HCT116 (cell line): ENCODE data around the gene PRKAG2.

ENCODE experiments used
- CBX3 ChIP-seq: IDR thresholded peaks from 2 replicates; pipeline ENCODE4 v1.6.1; 2012; ENCODE audit warnings: low read depth
- CTCF ChIP-seq, 3 experiments: fragments of 200-600 bp in 1 of 3; sonication (generic) in 1 of 3; IDR thresholded peaks in 2 of 3; conservative IDR thresholded peaks in 1 of 3; 2 replicates each; pipeline ENCODE4 v1.5.1; 2012 to 2017; ENCODE audit warnings: low read depth in 2 of 3, low read length in 2 of 3, antibody characterized with exemption in 1 of 3, borderline replicate concordance in 1 of 3, control low read depth in 1 of 3, mild to moderate bottlenecking in 1 of 3, mixed read lengths in 1 of 3, mixed run types in 1 of 3, moderate library complexity in 1 of 3; ENCODE audit not compliant: insufficient read depth in 1 of 3
- EGR1 ChIP-seq: IDR thresholded peaks from 2 replicates; pipeline ENCODE4 v1.6.1; 2012; ENCODE audit warnings: low read depth
- EZH2 ChIP-seq: fragments of 200-600 bp; sonication (generic); IDR thresholded peaks from 2 replicates; pipeline ENCODE4 v1.6.1; 2017; ENCODE audit warnings: antibody characterized with exemption, mixed run types
- JUND ChIP-seq: IDR thresholded peaks from 2 replicates; pipeline ENCODE4 v1.6.1; 2012
- POLR2A ChIP-seq: IDR thresholded peaks from 2 replicates; pipeline ENCODE4 v1.7.0; 2011; ENCODE audit warnings: borderline replicate concordance; ENCODE audit not compliant: insufficient read depth, insufficient read length; ENCODE audit errors: extremely low read depth
- YY1 ChIP-seq: IDR thresholded peaks from 2 replicates; pipeline ENCODE4 v1.6.1; 2011; ENCODE audit warnings: low read length, low read depth, moderate library complexity, mild to moderate bottlenecking; ENCODE audit not compliant: insufficient replicate concordance; ENCODE audit errors: extremely low read depth
- ZBTB33 ChIP-seq: IDR thresholded peaks from 2 replicates; pipeline ENCODE4 v1.6.1; 2011; ENCODE audit warnings: mild to moderate bottlenecking, low read length, moderate library complexity; ENCODE audit not compliant: insufficient replicate concordance; ENCODE audit errors: extremely low read depth
- ZFX ChIP-seq: fragments of 450-650 bp; IDR thresholded peaks from 2 replicates; pipeline ENCODE4 v1.6.1; 2017
- ZNF274 ChIP-seq: fragments of 200-500 bp; sonication (Bioruptor generic); IDR thresholded peaks from 2 replicates; pipeline ENCODE4 v1.6.1; 2014; ENCODE audit warnings: mild to moderate bottlenecking, low read depth, low read length, inconsistent platforms
- TF ChIP-seq, protein P1 (sequence below): IDR thresholded peaks from 2 replicates; pipeline ENCODE4 v1.6.1; 2012

DNA sequence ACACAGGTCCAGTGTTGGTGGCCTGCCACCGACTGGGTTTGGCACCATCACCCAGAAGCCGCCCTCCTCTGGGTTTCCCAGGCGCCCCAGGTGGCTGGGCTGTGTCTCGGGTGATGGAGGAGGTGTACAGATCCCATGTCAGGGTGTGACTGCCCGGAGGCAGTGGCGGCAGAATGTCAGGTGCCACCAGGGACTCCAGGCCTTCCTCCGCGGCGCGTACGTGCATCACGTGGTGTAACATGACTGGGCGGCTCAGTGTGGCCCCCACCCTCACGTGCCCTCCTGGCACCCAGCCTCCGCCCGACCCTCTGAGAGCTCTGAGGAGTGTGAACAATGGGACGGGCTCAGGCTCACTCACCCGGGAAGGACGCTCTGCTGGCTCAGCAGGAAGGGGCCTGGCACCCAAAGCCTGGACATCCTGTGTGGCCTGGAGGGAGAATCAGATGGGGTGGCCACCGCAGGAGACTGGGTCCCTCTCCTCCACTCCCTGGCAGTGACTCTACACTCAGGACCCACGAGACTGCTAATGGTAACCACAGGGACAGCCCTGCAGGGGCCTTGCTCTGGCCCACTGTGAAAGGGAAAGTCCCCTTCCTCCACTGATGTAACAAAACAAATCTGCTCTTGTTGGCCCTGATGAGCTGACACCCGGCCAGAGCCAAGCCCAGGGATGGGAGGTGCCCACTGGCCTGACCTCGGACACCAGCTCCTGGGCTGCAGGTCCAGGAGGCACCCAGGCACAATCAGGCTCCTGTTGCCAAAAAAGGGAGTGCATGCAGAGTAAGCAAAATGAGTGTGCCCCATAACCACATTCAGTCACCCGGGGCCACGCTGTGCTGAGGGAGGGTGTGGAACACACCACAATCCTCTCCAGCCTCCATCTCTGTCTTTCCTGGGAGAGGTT is 164.8 kb downstream of the PRKAG2 start:
- TF ChIP-seq EZH2, result no peak
- no peak for TF ChIP-seq CTCF (IDR thresholded peaks at IDR 0.05 in 2 of 3, conservative IDR thresholded peaks at IDR 0.05 in 1 of 3; ENCODE audit: borderline replicate concordance in 1 of 3, insufficient read depth in 1 of 3, low read depth in 2 of 3, low read length in 2 of 3)
- no peak for TF ChIP-seq JUND
- TF ChIP-seq POLR2A, result no peak
- TF ChIP-seq EGR1, result no peak
- no peak for TF ChIP-seq YY1
- TF ChIP-seq, protein P1, sequence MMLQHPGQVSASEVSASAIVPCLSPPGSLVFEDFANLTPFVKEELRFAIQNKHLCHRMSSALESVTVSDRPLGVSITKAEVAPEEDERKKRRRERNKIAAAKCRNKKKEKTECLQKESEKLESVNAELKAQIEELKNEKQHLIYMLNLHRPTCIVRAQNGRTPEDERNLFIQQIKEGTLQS, result no peak
- TF ChIP-seq ZBTB33, result no peak
- TF ChIP-seq ZFX, result no peak
- TF ChIP-seq CBX3, result no peak
- no peak for TF ChIP-seq ZNF274
